ENCODE measurements around the gene SORCS1. TPM values are rescaled to one million over a fixed set of nuclear protein-coding genes. Genes with fewer than 3 reads are reported as not detected.

Gene SORCS1
- total RNA-seq, 1 donor: not detected

DNA sequence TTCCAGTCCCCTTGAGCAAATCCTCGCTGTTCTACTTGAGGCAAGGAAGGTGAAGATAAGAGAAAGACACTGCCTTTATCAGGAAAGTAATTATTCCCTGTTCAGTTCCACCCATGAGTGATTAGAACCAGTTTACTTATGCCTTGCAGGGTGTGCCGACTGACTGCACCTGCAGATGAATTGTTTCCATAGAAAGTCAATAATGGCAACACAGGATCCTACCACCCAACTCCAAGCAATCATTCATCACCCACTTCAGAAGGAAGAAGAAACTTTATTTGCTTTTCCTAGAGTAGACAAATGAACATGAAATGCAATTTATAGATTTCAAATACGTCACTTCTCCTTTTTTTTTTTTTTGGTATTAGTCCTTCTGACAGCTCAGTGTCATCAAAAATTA is 383.9 kb downstream of the SORCS1 start:
- H3K4me3 ChIP-seq (ENCODE audit: low read depth, low read length): no peak overlapping the region
- TF ChIP-seq, protein P1, sequence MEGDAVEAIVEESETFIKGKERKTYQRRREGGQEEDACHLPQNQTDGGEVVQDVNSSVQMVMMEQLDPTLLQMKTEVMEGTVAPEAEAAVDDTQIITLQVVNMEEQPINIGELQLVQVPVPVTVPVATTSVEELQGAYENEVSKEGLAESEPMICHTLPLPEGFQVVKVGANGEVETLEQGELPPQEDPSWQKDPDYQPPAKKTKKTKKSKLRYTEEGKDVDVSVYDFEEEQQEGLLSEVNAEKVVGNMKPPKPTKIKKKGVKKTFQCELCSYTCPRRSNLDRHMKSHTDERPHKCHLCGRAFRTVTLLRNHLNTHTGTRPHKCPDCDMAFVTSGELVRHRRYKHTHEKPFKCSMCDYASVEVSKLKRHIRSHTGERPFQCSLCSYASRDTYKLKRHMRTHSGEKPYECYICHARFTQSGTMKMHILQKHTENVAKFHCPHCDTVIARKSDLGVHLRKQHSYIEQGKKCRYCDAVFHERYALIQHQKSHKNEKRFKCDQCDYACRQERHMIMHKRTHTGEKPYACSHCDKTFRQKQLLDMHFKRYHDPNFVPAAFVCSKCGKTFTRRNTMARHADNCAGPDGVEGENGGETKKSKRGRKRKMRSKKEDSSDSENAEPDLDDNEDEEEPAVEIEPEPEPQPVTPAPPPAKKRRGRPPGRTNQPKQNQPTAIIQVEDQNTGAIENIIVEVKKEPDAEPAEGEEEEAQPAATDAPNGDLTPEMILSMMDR (IDR thresholded peaks at IDR 0.05; ENCODE audit: insufficient read depth, low read depth, low read length): no peak
- DNase-seq (ENCODE audit: low read depth): no peak

DNA sequence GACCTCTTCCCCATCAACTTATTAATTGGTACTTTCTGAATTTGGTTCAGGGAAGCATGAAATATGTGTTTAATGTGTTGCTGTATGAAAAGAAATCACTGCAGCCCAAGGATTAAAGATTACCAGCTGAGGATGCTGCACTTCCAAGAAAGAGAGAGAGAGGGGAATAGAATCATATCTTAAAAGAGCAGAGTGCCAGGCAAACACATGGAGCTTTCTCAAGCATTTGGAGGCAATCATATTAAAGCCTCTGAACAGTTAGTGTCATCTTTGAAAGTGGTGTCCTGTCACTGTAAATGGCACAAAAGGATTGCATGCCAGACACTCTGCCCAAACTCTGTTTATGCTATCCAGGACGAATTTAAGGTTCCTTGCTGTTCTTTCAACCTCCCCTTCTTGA is 386.7 kb downstream of the SORCS1 start:
- TF ChIP-seq, protein P1 (IDR thresholded peaks at IDR 0.05; ENCODE audit: insufficient read depth, low read depth, low read length): no peak
- DNase-seq (ENCODE audit: low read depth): no peak
- no peak overlapping the region for H3K4me3 ChIP-seq (ENCODE audit: low read depth, low read length)

DNA sequence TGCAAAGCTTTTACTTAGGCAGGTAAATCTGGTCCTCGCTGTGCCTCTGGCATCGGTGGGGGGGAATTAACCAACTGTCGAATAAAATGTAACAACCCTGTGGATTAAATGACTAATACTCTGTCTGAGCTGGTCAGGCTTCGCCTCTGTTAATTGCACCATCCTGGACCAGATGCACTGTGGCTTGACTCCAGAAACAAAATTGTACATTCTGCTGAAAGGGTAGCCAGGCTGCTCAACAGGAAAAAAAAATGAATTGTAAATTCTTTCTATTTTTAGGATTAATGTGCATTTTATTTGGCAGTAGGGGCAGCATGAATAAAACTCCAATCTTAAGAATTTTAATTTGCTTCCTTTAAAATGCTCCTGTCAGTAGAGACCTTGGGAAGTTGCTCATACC is 389.4 kb downstream of the SORCS1 start:
- H3K4me3 ChIP-seq (ENCODE audit: low read depth, low read length): no peak overlapping the region
- no peak for DNase-seq (ENCODE audit: low read depth)

DNA sequence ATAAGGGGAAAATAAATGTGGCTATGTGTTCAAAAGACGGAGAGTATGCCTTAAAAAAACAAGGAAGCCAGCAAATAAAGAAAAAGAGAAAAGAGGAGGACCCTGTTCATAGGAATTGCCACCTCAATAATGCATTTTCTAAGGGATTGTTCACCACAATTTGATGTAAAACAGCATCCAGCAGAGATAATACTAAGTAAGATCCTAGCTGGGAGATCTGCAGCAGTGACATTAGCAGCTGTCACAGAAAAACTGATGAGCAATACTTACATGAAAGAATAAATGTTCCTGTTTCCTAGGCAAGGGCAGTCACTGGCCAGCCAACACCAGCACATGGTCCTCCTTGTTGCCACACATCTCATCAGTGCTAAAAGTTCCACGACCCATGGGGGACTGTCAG is 391.5 kb downstream of the SORCS1 start:
- no peak for DNase-seq (ENCODE audit: low read depth)
- H3K4me3 ChIP-seq (ENCODE audit: low read depth, low read length): no peak overlapping the region
- TF ChIP-seq, protein P1 (IDR thresholded peaks at IDR 0.05; ENCODE audit: insufficient read depth, low read depth, low read length): no peak

More for the DNA sequence above, 389.4 kb downstream of the SORCS1 start:
- TF ChIP-seq, protein P1 (IDR thresholded peaks at IDR 0.05; ENCODE audit: insufficient read depth, low read depth, low read length): no peak

DNA sequence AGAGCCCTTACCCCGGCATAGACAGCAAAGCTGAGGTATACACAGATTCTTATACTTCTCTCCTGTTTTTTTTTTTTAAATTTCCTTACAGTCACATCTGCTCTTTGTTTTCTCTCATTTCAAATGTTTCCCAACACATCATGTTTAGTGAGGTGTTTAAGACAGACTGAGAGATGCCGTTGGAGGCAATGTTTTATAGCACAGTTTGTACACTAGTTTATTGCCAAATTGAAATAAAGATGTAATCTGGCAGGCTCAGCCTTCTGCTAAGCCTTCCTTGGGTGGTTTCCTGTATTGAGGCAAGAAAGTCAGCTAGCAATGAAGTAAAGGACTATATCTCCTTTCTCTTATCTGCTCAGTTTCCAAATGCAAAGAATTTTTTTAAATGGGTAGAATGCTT is 393.4 kb downstream of the SORCS1 start:
- H3K4me3 ChIP-seq (ENCODE audit: low read depth, low read length): no peak overlapping the region
- TF ChIP-seq, protein P1 (IDR thresholded peaks at IDR 0.05; ENCODE audit: insufficient read depth, low read depth, low read length): no peak
- DNase-seq (ENCODE audit: low read depth): no peak

DNA sequence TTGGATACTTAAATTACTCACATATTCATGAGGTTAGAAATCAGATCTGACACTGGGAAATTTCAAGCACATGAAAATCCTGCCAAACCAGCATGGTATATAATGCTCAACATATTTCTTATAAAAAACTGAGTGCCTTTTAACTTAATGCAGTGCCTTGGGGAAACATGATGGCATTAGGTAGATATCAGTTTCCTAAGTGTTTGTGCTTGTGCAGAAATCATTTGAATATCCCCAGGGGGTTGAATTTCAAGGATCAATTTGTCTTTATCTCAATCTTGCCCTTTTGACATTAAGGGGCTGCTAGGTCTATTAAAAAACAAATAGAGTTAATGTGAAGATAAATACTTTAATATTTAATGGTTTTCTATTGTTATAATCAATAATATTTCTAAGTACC is 396.3 kb downstream of the SORCS1 start:
- DNase-seq (ENCODE audit: low read depth): no peak
- H3K4me3 ChIP-seq (ENCODE audit: low read depth, low read length): no peak overlapping the region
- TF ChIP-seq, protein P1 (IDR thresholded peaks at IDR 0.05; ENCODE audit: insufficient read depth, low read depth, low read length): no peak

DNA sequence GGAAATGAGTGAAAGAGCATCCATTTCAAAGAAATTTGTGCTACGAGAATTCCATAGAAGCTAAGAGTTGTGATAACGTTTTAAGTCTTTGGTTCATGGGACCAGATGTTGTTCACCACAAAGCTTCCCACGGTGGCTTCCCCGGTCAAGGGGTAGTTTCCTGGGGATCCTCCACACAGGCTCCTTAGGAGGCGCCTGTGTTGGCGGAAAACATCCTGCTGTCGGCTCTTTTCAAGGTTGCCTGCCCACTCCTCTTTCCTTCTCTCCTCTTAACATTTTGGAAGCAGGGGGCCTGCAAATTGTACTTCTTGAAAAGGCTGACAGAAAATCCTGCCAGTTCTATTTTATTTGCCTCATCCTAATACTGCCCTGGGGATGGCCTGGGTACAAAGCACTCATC is 398.6 kb downstream of the SORCS1 start:
- no peak for DNase-seq (ENCODE audit: low read depth)
- no peak overlapping the region for H3K4me3 ChIP-seq (ENCODE audit: low read depth, low read length)
- TF ChIP-seq, protein P1 (IDR thresholded peaks at IDR 0.05; ENCODE audit: insufficient read depth, low read depth, low read length): no peak
